NCI-H226 (cell line): Measurements from ENCODE around the gene TAC1.
"Not testable (repeated sequence)": the region's sequence is repeated elsewhere in the genome, so short reads cannot be mapped to it uniquely, and the experiment has no call there.

Source experiments
- DNase-seq: peaks from one replicate; pipeline ENCODE4 v3.0.0-alpha.2; 2015

The TAC1 gene

GRCh38 chr7:97731736-97732564, at the start of gene TAC1:
Gene TAC1, plus strand, starts transcription at chr7:97732086. Its CDS starts 527 bp downstream, at chr7:97732613.
- DNase-seq, result no peak

GRCh38 chr7:97685952-97686351, 45.9 kb upstream of the TAC1 start:
- DNase-seq, result no peak

- no peak for DNase-seq
These were observed 38.3 kb upstream of the TAC1 start for GRCh38 chr7:97693586-97693985.

- DNase-seq, result no peak
These were observed 37.5 kb upstream of the TAC1 start for GRCh38 chr7:97694355-97694754.

- DNase-seq, result no peak
These were observed 34.5 kb upstream of the TAC1 start for GRCh38 chr7:97697396-97697795.

- DNase-seq, result no peak
These were observed 9.5 kb upstream of the TAC1 start for GRCh38 chr7:97722386-97722785.

GRCh38 chr7:97732565-97733275, 834 bp downstream of the TAC1 start:
- DNase-seq, result no peak

- DNase-seq, result no peak
These were observed 1.6 kb downstream of the TAC1 start for GRCh38 chr7:97733276-97734161.

GRCh38 chr7:97734255-97734654, 2.4 kb downstream of the TAC1 start:
- no peak for DNase-seq

GRCh38 chr7:97735075-97735474, 3.2 kb downstream of the TAC1 start:
- DNase-seq, result no peak

- DNase-seq, result no peak
These were observed 16.6 kb downstream of the TAC1 start for GRCh38 chr7:97748482-97748881.

- no peak for DNase-seq
These were observed 19.7 kb downstream of the TAC1 start for GRCh38 chr7:97751566-97751965.

GRCh38 chr7:97752215-97752614, 20.3 kb downstream of the TAC1 start:
- no peak for DNase-seq

GRCh38 chr7:97757824-97758223, 25.9 kb downstream of the TAC1 start:
- no peak for DNase-seq

GRCh38 chr7:97770850-97771249, 39.0 kb downstream of the TAC1 start:
- DNase-seq, result no peak

- no peak for DNase-seq
These were observed 39.7 kb downstream of the TAC1 start for GRCh38 chr7:97771576-97771975.

- DNase-seq, result no peak
These were observed 40.4 kb downstream of the TAC1 start for GRCh38 chr7:97772045-97772901.

GRCh38 chr7:97786398-97786797, 54.5 kb downstream of the TAC1 start:
- DNase-seq, result not testable (repeated sequence)
